GM12865 (cell line): ENCODE measurements around the gene RNF145.
"Not testable (repeated sequence)": the region's sequence is repeated elsewhere in the genome, so short reads cannot be mapped to it uniquely, and the experiment has no call there.

ENCODE experiments used
- DNase-seq: peaks from one replicate; pipeline ENCODE4 v3.0.0; 2010; ENCODE audit warnings: low read depth
- H3K4me3 ChIP-seq: 2 replicates; pipeline ENCODE4 v1.5.1; 2011; ENCODE audit warnings: mild to moderate bottlenecking, low read depth, low read length, control low read depth
- CTCF ChIP-seq: IDR thresholded peaks from 2 replicates; pipeline ENCODE4 v1.5.1; 2011; ENCODE audit warnings: low read length, control low read depth, low read depth, inconsistent platforms; ENCODE audit not compliant: insufficient read depth; ENCODE audit errors: missing control alignments

Gene RNF145

GRCh38 chr5:159231167-159231566 is 21.8 kb upstream of the RNF145 start:
- TF ChIP-seq CTCF = no peak
- DNase-seq = no peak
- H3K4me3 ChIP-seq = no peak overlapping the region

GRCh38 chr5:159230657-159231056 is 21.3 kb upstream of the RNF145 start:
- H3K4me3 ChIP-seq = no peak overlapping the region
- no peak for TF ChIP-seq CTCF
- DNase-seq = no peak

GRCh38 chr5:159228097-159228496 is 18.7 kb upstream of the RNF145 start:
- not testable (repeated sequence) for DNase-seq, H3K4me3 ChIP-seq

- TF ChIP-seq CTCF = no peak
- DNase-seq = no peak
- H3K4me3 ChIP-seq = no peak overlapping the region
Observed at GRCh38 chr5:159227452-159227851, 18.1 kb upstream of the RNF145 start.

GRCh38 chr5:159226451-159226850 is 17.1 kb upstream of the RNF145 start:
- no peak for TF ChIP-seq CTCF
- DNase-seq = no peak

GRCh38 chr5:159224471-159224870 is 15.1 kb upstream of the RNF145 start:
- TF ChIP-seq CTCF = no peak
- no peak for DNase-seq
- no peak overlapping the region for H3K4me3 ChIP-seq

More at GRCh38 chr5:159226451-159226850, 17.1 kb upstream of the RNF145 start:
- H3K4me3 ChIP-seq = no peak overlapping the region

GRCh38 chr5:159223469-159223868 is 14.1 kb upstream of the RNF145 start:
- H3K4me3 ChIP-seq = no peak overlapping the region
- no peak for DNase-seq
- no peak for TF ChIP-seq CTCF

GRCh38 chr5:159220206-159220605 is 10.9 kb upstream of the RNF145 start:
- no peak for DNase-seq
- no peak for TF ChIP-seq CTCF
- H3K4me3 ChIP-seq = no peak overlapping the region
